GM21367 (cell line): ENCODE results near the gene PDE7B.
"Not testable (repeated sequence)": the region's sequence is repeated elsewhere in the genome, so short reads cannot be mapped to it uniquely, and the experiment has no call there.

ENCODE experiments used
- ATAC-seq: cut with Tn5 transposase; IDR thresholded peaks from one replicate; pipeline ENCODE4 v1.9.1; 2021; ENCODE audit not compliant: unreplicated experiment

The PDE7B gene

DNA sequence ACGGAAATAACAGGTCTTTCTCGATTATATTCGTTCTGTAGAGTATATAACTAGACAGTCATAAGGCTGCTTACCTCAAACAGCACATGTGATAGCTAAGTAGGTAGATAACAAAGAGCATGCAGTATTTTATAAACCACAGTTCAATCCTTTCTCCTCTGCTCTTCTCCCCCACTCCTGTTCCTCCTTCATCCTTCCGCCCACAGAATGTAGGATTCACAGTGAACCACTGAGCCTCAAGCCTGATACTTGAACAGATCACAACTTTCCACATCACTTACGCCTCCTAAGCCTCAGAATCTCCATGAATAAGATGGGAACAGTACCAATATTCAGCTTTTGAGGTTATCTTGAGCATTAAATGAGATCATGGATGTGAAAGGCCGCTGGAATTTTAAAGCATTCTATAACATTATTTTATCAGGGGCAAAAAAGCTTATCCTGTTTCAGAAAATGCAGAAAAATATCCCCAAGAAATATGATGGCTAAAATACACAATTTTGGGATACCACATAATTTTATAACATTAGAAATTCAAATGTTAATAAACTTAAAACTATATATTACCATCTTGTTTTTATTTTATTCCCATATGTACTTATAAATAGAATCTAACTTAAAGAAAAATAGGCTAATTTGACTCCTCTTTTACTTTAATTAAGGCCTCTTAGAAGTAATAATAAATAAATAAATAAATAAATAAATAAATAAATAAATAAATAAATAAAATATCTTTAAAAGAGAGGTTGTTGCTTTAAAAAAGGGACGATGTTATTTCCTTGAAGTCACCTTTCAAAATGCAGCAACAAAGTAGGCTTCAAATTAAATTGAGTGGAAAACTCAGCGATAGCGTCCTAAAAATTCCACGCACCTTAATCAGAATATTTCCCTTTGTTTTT lies 365.3 kb downstream of the PDE7B start:
- ATAC-seq, result no peak

DNA sequence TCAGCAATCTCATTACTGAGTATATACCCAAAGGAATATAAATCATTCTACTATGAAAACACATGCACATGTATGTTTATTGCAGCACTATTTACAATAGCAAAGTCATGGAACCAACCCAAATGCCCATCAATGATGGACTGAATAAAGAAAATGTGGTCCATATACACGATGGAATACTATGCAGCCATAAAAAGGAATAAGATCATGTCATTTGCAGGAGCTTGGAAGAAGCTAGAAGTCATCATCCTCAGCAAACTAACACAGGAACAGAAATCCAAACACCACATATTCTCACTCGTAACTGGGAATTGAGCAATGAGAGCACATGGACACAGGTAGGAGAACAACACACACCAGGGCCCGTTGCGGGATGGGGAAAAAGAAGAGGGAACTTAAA lies 373.5 kb downstream of the PDE7B start:
- not testable (repeated sequence) for ATAC-seq

GRCh38 chr6:136225496-136225895 lies 374.0 kb downstream of the PDE7B start:
- no peak for ATAC-seq

- ATAC-seq, result no peak
Observed at GRCh38 chr6:136226027-136226673, 374.6 kb downstream of the PDE7B start.

- ATAC-seq, result no peak
Observed at GRCh38 chr6:136226674-136227377, 375.3 kb downstream of the PDE7B start.

GRCh38 chr6:136228814-136229213 lies 377.3 kb downstream of the PDE7B start:
- ATAC-seq, result no peak

- no peak for ATAC-seq
Observed at GRCh38 chr6:136230219-136230853, 378.8 kb downstream of the PDE7B start.

DNA sequence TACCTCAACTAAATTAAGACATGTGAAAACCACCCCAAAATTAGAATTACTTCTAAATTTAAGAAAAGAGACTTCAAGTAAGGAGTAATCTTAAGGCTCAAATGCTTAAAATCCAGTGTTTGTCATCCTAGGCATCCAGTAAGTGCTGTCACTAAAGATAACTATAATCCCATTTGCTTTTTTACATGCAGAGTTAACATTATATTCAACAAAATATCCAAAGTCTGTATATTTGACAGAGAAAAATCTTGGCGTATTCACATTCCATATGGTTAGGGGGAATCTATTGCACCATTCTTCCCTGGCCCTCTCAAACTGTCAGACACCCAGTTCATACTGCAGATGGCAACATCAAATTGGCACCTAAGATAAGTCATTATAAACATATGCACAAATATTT lies 381.2 kb downstream of the PDE7B start:
- ATAC-seq, result no peak

DNA sequence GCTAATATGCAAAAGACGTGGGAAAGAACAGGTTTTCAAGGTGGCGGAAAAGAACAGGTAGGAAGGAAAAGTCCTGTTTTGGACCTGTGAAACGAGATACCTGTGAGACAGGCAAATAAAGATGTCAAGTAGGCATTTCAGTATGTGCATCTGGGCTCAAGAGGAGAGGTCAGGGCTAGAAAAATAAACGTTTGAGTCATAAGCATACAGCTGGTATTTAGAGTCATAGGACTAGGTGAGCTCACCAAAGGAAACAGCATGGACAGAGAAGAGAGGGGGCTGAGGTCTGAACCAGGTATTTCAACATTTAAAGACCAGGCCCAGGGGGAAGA lies 383.7 kb downstream of the PDE7B start:
- no peak for ATAC-seq

- no peak for ATAC-seq
Observed at GRCh38 chr6:136236466-136237293, 385.2 kb downstream of the PDE7B start.

- no peak for ATAC-seq
Observed at GRCh38 chr6:136244061-136244616, 392.6 kb downstream of the PDE7B start.
